HepG2 (cell line): ENCODE results near the gene PPP2R2D. TPM values are rescaled to one million over a fixed set of nuclear protein-coding genes. Genes with fewer than 3 reads are reported as not detected.

Source experiments
- ATAC-seq: fragments of 200-7000 bp; cut with Tn5 transposase; 3 replicates; pipeline ENCODE4 v1.9.1; 2020; ENCODE audit warnings: mild to moderate bottlenecking, moderate library complexity
- BruUV-seq: library from RNA; stranded (reverse); fragments of 400-500 nt; replicated peaks from 2 replicates; lab custom pipeline; 2021; lab: Mats Ljungman, UMichigan
- CTCF ChIA-PET: fragments of 300-600 bp; formaldehyde crosslinking; extraction: SDS; loops from one replicate; lab custom pipeline; 2021; ENCODE audit warnings: low total read pairs, inconsistent platforms, low intra/inter-chr PET ratio; lab: Yijun Ruan, JAX
- POLR2A ChIA-PET: fragments of 350-600 bp; sonication (Branson Sonifier 250); formaldehyde crosslinking; loops from one replicate; lab custom pipeline; 2020; ENCODE audit warnings: antibody characterized with exemption, inconsistent platforms; lab: Yijun Ruan, JAX
- DNase-seq: peaks from one replicate; pipeline ENCODE4 v3.0.0-alpha.2; 2015; ENCODE audit warnings: low spot score
- FAIRE-seq: peaks from 3 replicates; lab custom pipeline; 2011; peaks lifted over from hg19 to GRCh38; lab: Jason Lieb, UNC
- H2AFZ ChIP-seq: one replicate; pipeline ENCODE4 v1.6.1; 2011; ENCODE audit warnings: low read length, inconsistent platforms
- H3K27ac ChIP-seq: fragments of 300-600 bp; 3 replicates; pipeline ENCODE4 v1.8.0; 2011; ENCODE audit warnings: mixed run types, mild to moderate bottlenecking, mixed read lengths, low read length, inconsistent platforms; ENCODE audit not compliant: insufficient read depth; ENCODE audit errors: extremely low read length
- H3K27me3 ChIP-seq, 2 experiments: fragments of 200-600 bp in 1 of 2; 2 replicates in 1 of 2; 3 replicates in 1 of 2; pipeline versions ENCODE4 v1.6.0 to v1.8.0; 2011; ENCODE audit warnings: low read length in 2 of 2, mild to moderate bottlenecking in 2 of 2, moderate library complexity in 2 of 2, inconsistent platforms in 1 of 2; ENCODE audit not compliant: insufficient read depth in 2 of 2, control insufficient read depth in 1 of 2
- H3K36me3 ChIP-seq, 2 experiments: fragments of 200-600 bp in 1 of 2; replicated peaks in 1 of 2; 2 replicates in 1 of 2; 3 replicates in 1 of 2; pipeline versions ENCODE4 v1.5.1 to v1.8.0; 2011; ENCODE audit warnings: low read length in 2 of 2, inconsistent platforms in 1 of 2; ENCODE audit not compliant: insufficient read depth in 2 of 2, control insufficient read depth in 1 of 2
- H3K4me1 ChIP-seq: 2 replicates; pipeline ENCODE4 v1.5.1; 2012; ENCODE audit warnings: low read length, inconsistent platforms; ENCODE audit not compliant: insufficient read depth
- H3K4me2 ChIP-seq: 2 replicates; pipeline ENCODE4 v1.6.0; 2011; ENCODE audit warnings: low read depth, low read length, inconsistent platforms
- H3K4me3 ChIP-seq, 3 experiments: fragments of 200-600 bp in 1 of 3; sonication (generic), shearing (Covaris generic) in 1 of 3; replicated peaks in 1 of 3; 2 replicates each; pipeline ENCODE4 v1.5.1; 2011 to 2016; ENCODE audit warnings: low read length in 3 of 3, inconsistent platforms in 2 of 3, low read depth in 2 of 3, mild to moderate bottlenecking in 2 of 3, control low read depth in 1 of 3, mixed read lengths in 1 of 3; ENCODE audit not compliant: insufficient read depth in 1 of 3
- H3K79me2 ChIP-seq: one replicate; pipeline ENCODE4 v1.6.1; 2011; ENCODE audit warnings: low read length, inconsistent platforms; ENCODE audit not compliant: insufficient read depth
- H3K9ac ChIP-seq: 2 replicates; pipeline ENCODE4 v1.6.0; 2011; ENCODE audit warnings: mild to moderate bottlenecking, low read depth, low read length, inconsistent platforms; ENCODE audit not compliant: insufficient read depth
- H3K9me3 ChIP-seq: 2 replicates; pipeline ENCODE4 v1.5.1; 2012; ENCODE audit warnings: mild to moderate bottlenecking, low read length
- H4K20me1 ChIP-seq: 2 replicates; pipeline ENCODE4 v1.6.0; 2011; ENCODE audit warnings: inconsistent platforms, mild to moderate bottlenecking, low read length, moderate library complexity; ENCODE audit not compliant: insufficient read depth
- ATF7 ChIP-seq, 2 experiments: fragments of 450-650 bp in 1 of 2; sonication (generic) in 1 of 2; formaldehyde crosslinking in 1 of 2; IDR thresholded peaks; 2 replicates each; pipeline versions ENCODE4 v1.4.0 to v1.6.1; 2016 to 2020; ENCODE audit warnings: antibody characterized with exemption in 1 of 2, mild to moderate bottlenecking in 1 of 2, missing genetic modification reagents in 1 of 2
- EEA1 ChIP-seq: sonication (generic); formaldehyde crosslinking; IDR thresholded peaks from 2 replicates; pipeline ENCODE4 v1.5.1; 2020; ENCODE audit warnings: mild to moderate bottlenecking, missing genetic modification reagents, borderline replicate concordance
- FOSL1 ChIP-seq: sonication (generic); formaldehyde crosslinking; IDR thresholded peaks from 2 replicates; pipeline ENCODE4 v1.9.0; 2021; ENCODE audit warnings: missing genetic modification reagents, borderline replicate concordance
- FOSL2 ChIP-seq: sonication (generic); formaldehyde crosslinking; IDR thresholded peaks from 2 replicates; pipeline ENCODE4 v1.4.0; 2020; ENCODE audit warnings: missing genetic modification reagents
- GATAD2A ChIP-seq: IDR thresholded peaks from 2 replicates; pipeline ENCODE4 v1.6.1; 2016
- MEIS1 ChIP-seq: sonication (generic); formaldehyde crosslinking; IDR thresholded peaks from 2 replicates; pipeline ENCODE4 v1.9.0; 2021; ENCODE audit warnings: mild to moderate bottlenecking, missing genetic modification reagents, moderate library complexity, borderline replicate concordance
- NPAS2 ChIP-seq: sonication (generic); formaldehyde crosslinking; IDR thresholded peaks from 2 replicates; pipeline ENCODE4 v1.8.0; 2022; ENCODE audit warnings: mild to moderate bottlenecking, missing genetic modification reagents, borderline replicate concordance
- POLR2AphosphoS2 ChIP-seq: IDR thresholded peaks from 2 replicates; pipeline ENCODE4 v1.6.1; 2011; ENCODE audit warnings: low read depth, low read length, improper control_type of control experiment
- ZNF10 ChIP-seq: sonication (generic); formaldehyde crosslinking; IDR thresholded peaks from 2 replicates; pipeline ENCODE4 v1.4.0; 2020; ENCODE audit warnings: mild to moderate bottlenecking, low read depth, missing genetic modification reagents, borderline replicate concordance
- ZNF121 ChIP-seq: sonication (generic); formaldehyde crosslinking; IDR thresholded peaks from 2 replicates; pipeline ENCODE4 v1.5.0; 2020; ENCODE audit warnings: mild to moderate bottlenecking, missing genetic modification reagents
- ZNF30 ChIP-seq: sonication (generic); formaldehyde crosslinking; IDR thresholded peaks from 2 replicates; pipeline ENCODE4 v1.5.0; 2020; ENCODE audit warnings: mild to moderate bottlenecking, missing genetic modification reagents
- ZNF331 ChIP-seq: sonication (generic); formaldehyde crosslinking; IDR thresholded peaks from 2 replicates; pipeline ENCODE4 v1.4.0; 2020; ENCODE audit warnings: missing genetic modification reagents
- ZNF496 ChIP-seq: sonication (generic); formaldehyde crosslinking; IDR thresholded peaks from 2 replicates; pipeline ENCODE4 v1.8.1; 2023; ENCODE audit warnings: mild to moderate bottlenecking, moderate library complexity, missing genetic modification reagents; ENCODE audit not compliant: insufficient replicate concordance
- ZNF660 ChIP-seq: sonication (generic); formaldehyde crosslinking; IDR thresholded peaks from 2 replicates; pipeline ENCODE4 v1.5.1; 2020; ENCODE audit warnings: mild to moderate bottlenecking, low read depth, missing genetic modification reagents, borderline replicate concordance
- ZSCAN12 ChIP-seq: sonication (generic); formaldehyde crosslinking; IDR thresholded peaks from 2 replicates; pipeline ENCODE4 v1.9.0; 2021; ENCODE audit warnings: mild to moderate bottlenecking, missing genetic modification reagents
- ZSCAN25 ChIP-seq: sonication (generic); formaldehyde crosslinking; IDR thresholded peaks from 2 replicates; pipeline ENCODE4 v1.8.0; 2022; ENCODE audit warnings: mild to moderate bottlenecking, missing genetic modification reagents
- WGBS: methylation state at CpG from one replicate; pipeline ENCODE4 v1.1.6; 2017; ENCODE audit warnings: low lambda C conversion rate; 5-methylcytosine and 5-hydroxymethylcytosine counted together
- in situ Hi-C: cut with HindIII; loops from 2 replicates; pipeline ENCODE4 v1.10.0; 2017; ENCODE audit warnings: low pct_unique_long_range_greater_than_20kb; ENCODE audit not compliant: extremely low pct_ligation_motif_present
- intact Hi-C: fragments of 100-400 bp; cut with micrococcal nuclease; formaldehyde crosslinking; loops from one replicate; pipeline ENCODE4 v1.10.0; 2022; ENCODE audit not compliant: unreplicated experiment
- polyA plus RNA-seq, 8 experiments: library from polyadenylated mRNA; depleted of rRNA in 3 of 8; stranded (reverse) in 7 of 8; unstranded in 1 of 8; fragments of >200 nt; fragmentation: Illumina TruSeq in 4 of 8; extraction: Trizol in 4 of 8; gene quantifications; 2 replicates each; pipeline versions ENCODE4 v1.2.1 to v1.2.3, GENCODE V29; 2011 to 2016; ENCODE audit warnings: low read depth in 4 of 8, missing spikeins in 1 of 8, mixed read lengths in 1 of 8; ENCODE audit not compliant: insufficient read depth in 1 of 8
- total RNA-seq, 5 experiments: library from RNA; depleted of rRNA; stranded (reverse); fragments of >200 nt; fragmentation: Illumina TruSeq; extraction: Trizol; gene quantifications; 2 replicates each; pipeline ENCODE4 v1.2.3, GENCODE V29; 2016; ENCODE audit warnings: low read depth in 1 of 5
- TF ChIP-seq, protein P1 (sequence below): sonication (generic); formaldehyde crosslinking; IDR thresholded peaks from 2 replicates; pipeline ENCODE4 v1.8.1; 2022; ENCODE audit warnings: mild to moderate bottlenecking, missing genetic modification reagents
- TF ChIP-seq, protein P2 (sequence below): sonication (generic); formaldehyde crosslinking; IDR thresholded peaks from 2 replicates; pipeline ENCODE4 v1.5.1; 2020; ENCODE audit warnings: missing genetic modification reagents, mild to moderate bottlenecking, borderline replicate concordance

PPP2R2D gene
- total and polyA plus RNA-seq, 2 of the 13 experiments (the other 11 are each of a cell fraction or from before 2014, with no cell fraction given), result 32.7 to 33.2 TPM

DNA sequence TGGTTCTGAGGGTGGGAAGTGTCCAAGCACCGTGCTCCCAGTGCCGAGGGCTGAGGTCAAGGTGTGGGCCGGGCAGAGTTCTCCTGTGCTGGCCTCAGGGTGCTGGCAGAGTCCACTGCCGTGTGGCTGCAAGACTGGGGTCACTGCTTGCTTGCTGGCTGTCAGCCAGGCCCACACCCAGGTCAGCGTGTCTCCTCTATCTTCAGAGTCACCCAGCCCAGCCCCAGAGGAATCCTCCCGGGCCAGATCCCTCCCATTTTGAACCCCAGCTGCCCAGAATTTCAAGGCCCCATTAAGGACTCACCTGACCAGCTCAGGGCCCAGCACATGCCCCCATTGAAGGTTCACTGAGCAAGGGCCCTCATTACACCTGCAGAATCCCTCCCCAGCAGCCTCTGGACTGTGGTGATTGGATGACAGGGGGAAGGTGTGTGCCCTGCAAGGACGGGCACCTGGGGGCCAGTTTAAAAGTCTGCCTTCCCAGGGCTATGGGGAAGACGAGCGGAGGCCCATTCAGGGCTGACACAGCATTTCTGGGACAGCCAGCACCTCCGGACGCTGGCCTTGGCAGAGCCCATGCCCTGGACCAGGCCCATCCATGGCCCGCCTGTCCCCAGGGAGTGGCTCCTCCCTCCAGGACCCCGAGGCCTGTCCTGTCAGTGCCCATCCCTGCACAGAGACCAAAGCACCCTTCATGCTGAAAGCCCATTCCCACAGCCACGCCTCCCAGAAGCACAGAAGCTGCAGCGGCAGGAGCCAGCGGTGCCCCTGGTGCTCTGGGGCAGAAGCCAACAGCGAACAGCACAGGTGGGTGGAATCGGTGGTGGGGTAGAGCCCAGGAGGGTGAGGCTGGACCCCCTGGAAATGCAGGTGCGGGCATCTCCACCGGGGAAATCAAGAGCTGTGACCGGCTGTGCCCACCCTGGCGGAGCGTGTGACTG is 45.1 kb upstream of the PPP2R2D start:
- no peak for FAIRE-seq
- no peaks in the 10 kb centered on the region for H3K79me2 ChIP-seq
- TF ChIP-seq ZNF10 (CRISPR knock-in tag) (no peak), MEIS1 (no peak), ATF7 (IDR thresholded peaks at IDR 0.05) (no peak), ATF7 (CRISPR knock-in tag; IDR thresholded peaks at IDR 0.05) (no peak), ZSCAN12 (no peak), FOSL1 (CRISPR knock-in tag) (no peak), FOSL2 (CRISPR knock-in tag) (no peak), EEA1 (no peak), ZNF121 (no peak), ZNF30 (no peak), NPAS2 (CRISPR knock-in tag) (no peak), ZNF660 (CRISPR knock-in tag) (no peak), GATAD2A (CRISPR knock-in tag) (no peak), POLR2AphosphoS2 (no peak), ZSCAN25 (CRISPR knock-in tag) (no peak), ZNF331 (CRISPR knock-in tag) (no peak), ZNF496 (no peak)
- TF ChIP-seq, protein P1, sequence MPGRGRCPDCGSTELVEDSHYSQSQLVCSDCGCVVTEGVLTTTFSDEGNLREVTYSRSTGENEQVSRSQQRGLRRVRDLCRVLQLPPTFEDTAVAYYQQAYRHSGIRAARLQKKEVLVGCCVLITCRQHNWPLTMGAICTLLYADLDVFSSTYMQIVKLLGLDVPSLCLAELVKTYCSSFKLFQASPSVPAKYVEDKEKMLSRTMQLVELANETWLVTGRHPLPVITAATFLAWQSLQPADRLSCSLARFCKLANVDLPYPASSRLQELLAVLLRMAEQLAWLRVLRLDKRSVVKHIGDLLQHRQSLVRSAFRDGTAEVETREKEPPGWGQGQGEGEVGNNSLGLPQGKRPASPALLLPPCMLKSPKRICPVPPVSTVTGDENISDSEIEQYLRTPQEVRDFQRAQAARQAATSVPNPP, result no peak
- TF ChIP-seq, protein P2, sequence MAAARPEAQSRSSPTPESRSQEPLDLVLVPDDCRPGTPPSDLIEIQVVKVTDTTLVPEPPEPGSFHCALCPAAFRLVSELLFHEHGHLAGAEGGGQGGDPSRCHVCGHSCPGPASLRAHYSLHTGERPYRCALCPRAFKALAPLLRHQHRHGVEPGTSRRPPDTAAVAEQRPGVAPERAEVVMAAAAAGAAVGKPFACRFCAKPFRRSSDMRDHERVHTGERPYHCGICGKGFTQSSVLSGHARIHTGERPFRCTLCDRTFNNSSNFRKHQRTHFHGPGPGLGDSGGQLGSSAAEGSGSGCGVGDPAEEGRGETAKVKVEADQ, result no peak

More for the DNA sequence above, 45.1 kb upstream of the PPP2R2D start:
- intact Hi-C loops (no loop called here), in situ Hi-C loops (no loop called here)
- H3K4me3 ChIP-seq, result no peak overlapping the region
- H3K4me1 ChIP-seq, result no peaks in the 10 kb centered on the region
- H3K36me3 ChIP-seq, result no peaks in the 10 kb centered on the region
- ATAC-seq (no peak; the same call in 2 of the 3 replicates), DNase-seq (no peak)
- CTCF ChIA-PET, result no interaction called here
- 60% methylated on average over 6 of the region's 23 CpGs for WGBS
- no peaks in the 10 kb centered on the region for H3K9me3 ChIP-seq
- H3K27me3 ChIP-seq, result peaks cover 0 to 63% of the 10 kb centered on the region in 2 experiments; a peak in 4 of 5 replicates
- no TSS peak for BruUV-seq
- no peak overlapping the region for H3K9ac ChIP-seq
- POLR2A ChIA-PET, result no interaction called here
- H3K4me2 ChIP-seq, result no peak overlapping the region
- H2AFZ ChIP-seq, result no peak overlapping the region
- no peaks in the 10 kb centered on the region for H4K20me1 ChIP-seq
- no peak overlapping the region for H3K27ac ChIP-seq
